Astrocyte of the cerebellum (primary cell): ENCODE measurements around the gene TRAT1.

Experiments used
- DNase-seq: peaks from one replicate; pipeline ENCODE4 v3.0.0-alpha.2; 2011; ENCODE audit warnings: low read depth
- H3K4me3 ChIP-seq: 2 replicates; pipeline ENCODE4 v1.5.1; 2011; ENCODE audit warnings: mild to moderate bottlenecking, low read depth, low read length, moderate library complexity
- in situ Hi-C: cut with HindIII; loops from 2 replicates; pipeline ENCODE4 v1.10.0; 2017; ENCODE audit warnings: low sequenced_read_pairs
- TF ChIP-seq, protein P1 (sequence below): IDR thresholded peaks from 2 replicates; pipeline ENCODE4 v1.5.1; 2012; ENCODE audit warnings: low read length, low read depth, moderate library complexity, mild to moderate bottlenecking; ENCODE audit errors: missing control alignments

Gene TRAT1

DNA sequence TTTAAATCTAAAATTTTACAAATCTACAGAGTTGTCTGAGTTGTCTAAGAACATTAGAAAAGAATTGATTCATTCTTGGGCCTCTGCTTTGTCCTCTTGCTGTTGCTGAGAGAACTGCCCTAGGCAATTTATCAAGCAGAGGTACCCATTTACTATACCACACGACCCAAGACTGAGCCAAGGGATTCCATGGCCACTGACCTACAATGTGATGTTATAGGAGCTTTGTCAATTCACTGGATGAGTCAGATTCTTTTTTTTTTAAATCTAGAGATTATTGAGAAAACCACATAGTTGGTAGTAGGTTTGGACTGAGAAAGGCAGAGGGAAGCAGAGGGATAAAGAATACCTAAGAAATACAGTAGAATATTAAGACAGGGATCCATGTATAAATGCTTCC lies 55.3 kb downstream of the TRAT1 start:
- TF ChIP-seq, protein P1, sequence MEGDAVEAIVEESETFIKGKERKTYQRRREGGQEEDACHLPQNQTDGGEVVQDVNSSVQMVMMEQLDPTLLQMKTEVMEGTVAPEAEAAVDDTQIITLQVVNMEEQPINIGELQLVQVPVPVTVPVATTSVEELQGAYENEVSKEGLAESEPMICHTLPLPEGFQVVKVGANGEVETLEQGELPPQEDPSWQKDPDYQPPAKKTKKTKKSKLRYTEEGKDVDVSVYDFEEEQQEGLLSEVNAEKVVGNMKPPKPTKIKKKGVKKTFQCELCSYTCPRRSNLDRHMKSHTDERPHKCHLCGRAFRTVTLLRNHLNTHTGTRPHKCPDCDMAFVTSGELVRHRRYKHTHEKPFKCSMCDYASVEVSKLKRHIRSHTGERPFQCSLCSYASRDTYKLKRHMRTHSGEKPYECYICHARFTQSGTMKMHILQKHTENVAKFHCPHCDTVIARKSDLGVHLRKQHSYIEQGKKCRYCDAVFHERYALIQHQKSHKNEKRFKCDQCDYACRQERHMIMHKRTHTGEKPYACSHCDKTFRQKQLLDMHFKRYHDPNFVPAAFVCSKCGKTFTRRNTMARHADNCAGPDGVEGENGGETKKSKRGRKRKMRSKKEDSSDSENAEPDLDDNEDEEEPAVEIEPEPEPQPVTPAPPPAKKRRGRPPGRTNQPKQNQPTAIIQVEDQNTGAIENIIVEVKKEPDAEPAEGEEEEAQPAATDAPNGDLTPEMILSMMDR: no peak
- no peak for DNase-seq
- H3K4me3 ChIP-seq: no peak overlapping the region
- in situ Hi-C loops: no loop called here

DNA sequence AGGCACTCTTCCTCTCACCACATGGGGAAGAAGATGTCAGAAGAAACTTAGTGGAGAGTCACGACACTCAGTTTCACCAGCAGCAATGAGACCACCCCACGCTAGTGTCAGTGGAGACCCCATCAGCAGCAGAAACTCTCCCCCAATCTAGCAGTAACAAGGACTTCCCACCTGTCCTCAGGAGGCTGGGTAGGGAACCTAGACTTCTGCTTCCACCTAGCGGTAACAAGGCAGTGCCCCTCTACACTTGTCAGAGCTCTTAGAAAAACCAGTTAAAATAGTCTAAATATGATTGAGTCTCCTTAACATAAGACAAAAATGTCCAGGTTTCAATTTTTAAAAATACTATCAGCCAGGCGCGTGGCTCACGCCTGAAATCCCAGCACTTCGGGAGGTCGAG lies 57.3 kb downstream of the TRAT1 start:
- in situ Hi-C loops: no loop called here

DNA sequence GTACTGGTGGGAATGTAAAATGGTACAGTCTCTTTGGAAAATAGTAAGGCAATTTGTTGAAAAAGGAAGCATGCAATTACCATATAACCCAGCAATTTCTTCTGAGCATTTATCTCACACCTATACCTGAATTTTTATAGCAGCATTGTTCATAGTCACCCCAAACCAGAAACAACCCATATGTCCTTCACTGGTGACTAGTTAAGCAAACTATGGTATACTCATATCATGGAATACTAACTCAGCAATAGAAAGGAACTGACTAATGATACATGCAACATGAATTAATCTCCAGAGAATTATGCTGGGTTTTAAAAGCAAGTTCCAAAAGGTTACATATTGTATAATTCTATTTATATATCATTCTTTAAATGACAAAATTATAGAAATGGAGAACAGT lies 60.2 kb downstream of the TRAT1 start:
- H3K4me3 ChIP-seq: no peak overlapping the region
- in situ Hi-C loops: no loop called here
- DNase-seq: no peak
- TF ChIP-seq, protein P1: no peak

More for the DNA sequence above, 57.3 kb downstream of the TRAT1 start:
- TF ChIP-seq, protein P1: no peak
- no peak overlapping the region for H3K4me3 ChIP-seq
- DNase-seq: no peak

DNA sequence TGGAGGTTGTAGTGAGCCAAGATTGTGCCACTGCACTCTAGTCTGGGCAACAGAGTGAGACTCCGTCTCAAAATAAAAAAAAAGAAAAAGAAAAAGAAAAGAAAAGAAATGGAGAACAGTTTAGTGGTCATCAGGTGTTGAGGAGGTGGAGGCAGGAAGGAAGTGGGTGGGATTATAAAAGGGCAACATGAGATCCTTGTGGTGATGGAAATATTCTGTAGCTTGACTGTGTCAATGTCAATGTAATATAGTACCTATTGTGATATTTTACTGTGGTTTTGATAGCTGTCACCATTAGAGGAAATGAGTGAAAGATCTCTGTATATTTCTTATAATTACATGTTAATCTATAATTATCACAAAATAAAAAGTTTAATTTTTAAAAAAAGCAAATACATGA lies 60.8 kb downstream of the TRAT1 start:
- in situ Hi-C loops: no loop called here
- TF ChIP-seq, protein P1: no peak
- no peak overlapping the region for H3K4me3 ChIP-seq
- no peak for DNase-seq

DNA sequence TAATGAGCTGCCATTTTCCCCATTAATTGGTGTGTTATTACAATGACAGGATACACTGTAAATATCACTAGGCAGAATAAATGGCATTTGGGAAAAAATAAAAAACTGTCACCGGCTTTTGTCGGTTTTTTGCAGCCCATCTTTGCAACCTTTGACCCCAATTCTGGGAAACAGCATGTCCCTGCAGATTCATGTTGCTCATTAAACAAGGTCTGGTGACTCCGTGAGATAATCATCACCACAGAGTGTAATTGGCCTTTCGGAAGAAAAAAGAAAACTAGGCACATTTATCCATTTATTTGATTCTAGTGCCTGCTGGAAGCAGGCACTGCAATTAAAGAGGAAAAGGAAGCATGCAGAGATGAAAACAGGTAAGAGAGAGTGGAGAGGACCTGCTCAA lies 64.5 kb downstream of the TRAT1 start:
- no peak overlapping the region for H3K4me3 ChIP-seq
- in situ Hi-C loops: no loop called here
- TF ChIP-seq, protein P1: no peak
- no peak for DNase-seq

DNA sequence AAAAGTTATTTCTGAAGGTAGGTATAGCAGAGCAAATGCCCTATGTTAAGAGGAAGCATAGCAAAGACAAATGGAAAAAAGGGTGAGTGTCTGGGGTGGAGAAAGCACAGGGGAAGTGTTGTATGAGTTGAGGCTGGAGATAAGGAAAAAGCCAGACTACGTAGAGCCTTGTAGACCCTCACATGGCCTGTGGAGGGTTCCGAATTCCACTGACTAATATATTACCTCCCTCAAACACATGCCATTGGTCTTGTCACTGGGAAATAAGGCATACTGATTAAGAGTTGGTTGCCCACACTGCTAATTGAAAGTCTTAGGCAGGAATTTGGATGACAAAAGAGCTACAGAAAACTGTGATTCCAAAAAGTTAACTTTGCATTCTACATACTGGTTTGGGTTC lies 65.2 kb downstream of the TRAT1 start:
- in situ Hi-C loops: no loop called here
- DNase-seq: no peak
- TF ChIP-seq, protein P1: no peak

DNA sequence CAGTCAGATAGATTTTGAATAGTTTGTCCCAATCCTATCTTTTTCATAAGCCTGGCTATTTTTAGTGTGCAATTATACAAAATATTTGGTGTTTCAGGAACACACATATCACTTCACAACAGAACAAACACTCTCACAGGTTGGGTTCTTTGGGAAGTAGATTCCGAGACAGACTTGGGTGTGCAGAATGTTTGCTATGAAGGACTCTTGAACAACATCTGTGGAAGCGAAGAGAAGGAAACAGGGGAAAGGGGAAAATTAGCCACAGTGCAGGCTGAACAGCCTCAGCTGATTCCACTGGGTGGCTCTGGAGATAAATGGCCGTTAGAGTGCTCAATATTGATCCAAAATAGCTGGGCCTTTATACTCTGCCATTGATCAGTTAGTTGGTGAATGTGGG lies 69.2 kb downstream of the TRAT1 start:
- DNase-seq: no peak
- TF ChIP-seq, protein P1: no peak
- no peak overlapping the region for H3K4me3 ChIP-seq
- in situ Hi-C loops: no loop called here

More for the DNA sequence above, 65.2 kb downstream of the TRAT1 start:
- no peak overlapping the region for H3K4me3 ChIP-seq
